Activated CD8-positive, alpha-beta memory T cell treated with anti-CD3 and anti-CD28 coated beads for 24 hours (primary cell): Measurements from ENCODE around the gene AUTS2.

Experiments
- DNase-seq: peaks from one replicate; pipeline ENCODE4 v3.0.0-alpha.2; 2020

AUTS2 gene

DNA sequence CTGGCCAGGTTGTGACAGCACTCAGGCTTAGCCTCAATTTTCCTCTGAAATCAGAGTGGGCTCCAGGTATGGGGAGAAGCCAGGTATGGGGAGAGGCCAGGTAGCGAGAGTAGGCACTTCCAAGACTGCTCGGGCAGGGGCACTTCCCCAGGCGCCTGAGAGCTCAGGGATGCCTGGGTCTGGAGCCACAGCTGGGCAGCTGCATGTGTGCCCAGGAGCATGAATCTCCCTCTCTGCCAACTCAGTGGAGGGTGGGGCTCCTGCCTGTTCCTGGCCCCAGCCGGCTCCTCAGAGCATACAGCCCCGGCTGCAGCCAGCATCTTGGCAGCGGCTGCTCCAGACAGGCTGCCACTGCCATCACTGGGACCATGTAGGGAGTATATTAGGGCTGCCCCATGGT lies 313.9 kb downstream of the AUTS2 start:
- no peak for DNase-seq

DNA sequence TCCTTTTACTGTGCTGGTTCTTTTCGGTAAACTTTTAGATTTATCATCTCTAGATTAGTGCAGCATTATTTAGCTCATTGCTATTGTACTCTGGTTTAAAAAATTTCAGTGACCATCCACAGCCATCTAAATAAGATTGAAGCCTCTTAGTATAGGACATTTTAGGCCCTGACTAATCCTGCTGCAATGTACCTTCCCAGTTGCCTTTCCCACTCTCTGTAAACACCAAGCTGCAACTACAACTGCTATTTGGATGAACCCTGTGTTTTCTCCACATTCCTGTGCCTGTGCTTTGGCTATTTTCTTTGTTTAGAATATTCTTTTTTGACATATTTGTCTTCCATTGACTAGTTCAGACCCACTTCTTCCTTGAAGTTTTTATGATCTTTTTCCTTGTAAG lies 314.6 kb downstream of the AUTS2 start:
- DNase-seq, result no peak

DNA sequence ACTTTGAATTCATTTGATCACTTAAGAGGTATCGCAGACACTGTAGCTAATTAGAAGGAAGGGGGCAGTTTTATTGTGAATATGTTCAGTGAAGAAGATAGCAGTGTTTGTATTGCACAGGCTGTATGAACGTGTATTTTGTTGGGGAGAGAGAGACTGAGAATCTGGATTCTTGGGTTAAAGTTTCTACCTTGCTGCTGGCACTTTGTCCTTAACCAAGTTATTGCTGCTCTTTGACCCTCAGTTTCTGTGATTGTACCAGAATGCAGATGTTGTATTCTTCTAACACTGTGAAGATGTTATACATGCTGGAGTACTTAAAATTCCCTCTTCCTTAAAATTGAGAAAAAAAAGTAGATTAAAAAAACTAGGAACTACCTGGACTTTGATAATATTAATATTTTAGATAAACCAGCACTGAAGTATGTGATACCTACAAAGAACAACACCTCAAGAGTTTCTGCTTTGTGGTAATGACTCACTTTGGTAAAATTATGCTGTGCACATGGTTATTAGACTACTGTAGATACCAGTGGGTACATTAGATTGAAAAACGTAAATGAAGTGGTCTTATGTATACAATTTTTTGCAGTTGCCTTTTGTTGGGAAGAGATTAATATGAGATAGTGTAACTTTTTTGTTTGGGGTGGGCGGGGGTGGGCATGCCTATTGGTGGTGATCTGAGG lies 321.3 kb downstream of the AUTS2 start:
- no peak for DNase-seq

DNA sequence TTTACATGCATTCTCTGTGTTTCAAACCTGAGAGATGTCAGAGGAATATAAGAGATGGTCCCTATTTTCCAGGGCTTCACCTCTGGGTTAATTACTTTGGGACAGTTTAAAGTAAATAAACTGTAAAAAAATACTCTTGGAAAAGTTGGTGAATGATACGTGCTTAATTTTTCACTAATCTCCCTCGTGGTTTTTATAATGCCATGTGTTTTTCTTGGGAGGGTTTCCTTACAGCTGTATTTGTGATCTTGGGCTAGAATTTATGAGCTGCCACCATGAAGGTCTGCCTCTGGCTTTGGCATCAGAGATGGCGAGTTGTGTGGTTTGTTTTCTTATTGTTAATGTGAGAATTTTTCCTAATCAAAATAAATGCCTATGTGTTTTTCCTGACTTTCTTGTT lies 322.5 kb downstream of the AUTS2 start:
- no peak for DNase-seq

- DNase-seq, result no peak
Observed at GRCh38 chr7:69922026-69922803, 323.9 kb downstream of the AUTS2 start.

DNA sequence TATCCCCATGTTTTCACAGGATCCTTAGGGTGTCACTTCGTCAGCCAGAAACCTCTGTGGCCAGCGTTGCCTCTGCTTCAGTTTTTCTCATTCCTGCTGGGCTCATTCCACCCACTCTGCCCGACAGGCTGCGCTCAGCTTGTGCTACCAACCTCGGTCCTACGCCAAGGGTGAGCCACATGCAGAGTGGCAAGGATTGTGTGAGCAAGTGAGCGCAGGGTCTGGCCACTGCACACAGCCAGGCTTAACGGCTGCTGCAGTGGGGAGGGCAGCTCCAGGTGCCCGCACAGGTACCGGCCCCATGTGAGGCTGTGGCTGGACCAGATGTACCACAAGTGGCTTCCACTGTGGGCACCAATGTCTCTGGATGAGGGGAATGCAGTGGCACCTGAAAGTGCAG lies 329.2 kb downstream of the AUTS2 start:
- DNase-seq, result no peak

DNA sequence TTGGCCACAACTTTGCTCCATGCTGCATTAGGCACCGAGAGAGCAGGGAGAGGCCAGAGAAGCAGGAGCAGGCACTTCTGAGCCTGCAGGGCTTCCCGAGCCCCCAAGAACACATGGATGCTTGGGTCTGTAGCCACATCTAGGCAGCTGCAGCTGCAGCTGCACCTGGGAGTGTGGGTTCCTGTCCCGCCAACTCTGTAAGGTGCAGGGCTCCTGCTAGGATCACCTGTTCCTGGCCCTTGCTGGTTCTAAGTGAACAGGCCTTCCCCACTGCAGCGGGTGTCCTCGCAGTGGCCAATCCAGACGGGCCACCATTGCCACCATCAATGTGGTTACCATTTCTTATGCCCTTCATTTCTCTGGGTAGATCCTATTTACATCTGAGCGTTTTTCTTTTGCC lies 330.3 kb downstream of the AUTS2 start:
- no peak for DNase-seq

DNA sequence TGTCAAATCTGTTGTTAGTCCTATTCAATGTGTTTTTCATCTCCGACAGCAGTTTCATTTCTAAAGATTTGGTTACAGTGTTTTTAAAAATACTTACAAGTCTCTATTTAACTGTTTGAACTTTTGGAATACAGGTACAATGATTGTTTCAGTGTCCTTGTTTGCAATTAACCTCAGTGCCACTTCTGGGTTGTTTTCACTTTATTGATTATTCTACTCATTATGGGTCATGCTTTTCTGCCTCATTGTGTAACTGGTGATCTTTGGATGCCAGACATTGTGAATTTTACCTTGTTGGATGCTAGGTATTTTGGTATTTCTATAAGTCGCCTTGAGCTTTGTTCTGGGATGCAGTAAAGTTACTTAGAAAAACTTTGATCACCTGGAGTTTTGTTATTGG lies 331.3 kb downstream of the AUTS2 start:
- DNase-seq, result no peak

GRCh38 chr7:69932034-69932628 lies 333.9 kb downstream of the AUTS2 start:
- no peak for DNase-seq

DNA sequence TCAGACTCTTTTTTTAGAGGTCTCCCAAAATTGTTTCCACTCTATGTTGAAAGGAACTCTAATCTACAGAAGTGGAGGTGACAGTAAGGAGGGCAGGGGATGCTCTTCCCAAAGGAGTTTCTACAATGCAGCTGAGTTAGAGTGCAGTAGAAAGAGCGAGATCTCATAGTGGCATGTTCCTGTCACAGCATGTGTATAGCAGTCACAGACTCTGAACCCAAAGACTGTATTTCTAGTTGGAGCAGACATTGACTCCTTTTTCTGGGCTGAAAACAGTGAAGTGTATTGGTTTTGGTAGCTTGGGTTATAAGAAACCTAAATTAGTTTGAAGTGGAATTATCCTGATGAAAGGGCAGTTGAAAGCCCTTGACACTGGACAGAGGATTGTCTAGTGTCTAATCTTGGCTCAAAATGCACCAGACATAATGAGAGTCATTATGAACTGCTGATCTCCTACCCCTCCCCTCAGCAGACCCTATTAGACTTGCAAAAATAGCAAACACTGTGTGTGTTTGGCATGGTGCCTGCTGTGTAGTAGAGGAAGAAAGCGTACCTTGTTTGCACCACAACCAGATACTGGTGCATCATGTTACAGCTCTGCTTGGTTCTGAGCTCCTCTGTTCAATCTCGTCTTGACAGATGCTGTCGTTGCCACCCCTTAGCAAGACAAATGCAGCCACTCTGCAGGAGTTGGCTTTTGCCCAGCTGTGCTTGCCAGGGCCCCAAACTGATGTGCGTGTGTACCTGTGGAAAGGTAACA lies 336.0 kb downstream of the AUTS2 start:
- no peak for DNase-seq

DNA sequence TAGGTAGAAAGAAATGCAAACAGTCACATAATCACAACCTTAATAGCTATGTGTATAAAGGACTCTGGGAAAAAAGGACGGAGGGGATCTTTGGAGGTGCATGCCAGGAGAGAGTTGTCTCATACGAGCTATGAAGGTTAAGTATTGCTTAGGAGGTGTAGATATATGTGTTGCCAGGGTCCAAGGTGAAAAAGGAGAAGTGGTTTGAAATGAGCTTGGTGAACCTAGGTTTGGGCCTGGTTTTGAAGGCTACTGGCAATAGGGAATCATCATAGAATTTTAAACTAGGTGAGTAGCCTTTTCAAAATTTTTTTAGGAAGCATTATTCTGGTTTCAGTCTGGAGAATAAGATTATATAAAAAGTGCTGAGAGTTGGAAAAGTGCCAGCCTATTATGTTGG lies 336.8 kb downstream of the AUTS2 start:
- no peak for DNase-seq

GRCh38 chr7:69937097-69937496 lies 338.8 kb downstream of the AUTS2 start:
- no peak for DNase-seq

- no peak for DNase-seq
Observed at GRCh38 chr7:69939317-69939716, 341.0 kb downstream of the AUTS2 start.

GRCh38 chr7:69941077-69941651 lies 342.9 kb downstream of the AUTS2 start:
- no peak for DNase-seq

DNA sequence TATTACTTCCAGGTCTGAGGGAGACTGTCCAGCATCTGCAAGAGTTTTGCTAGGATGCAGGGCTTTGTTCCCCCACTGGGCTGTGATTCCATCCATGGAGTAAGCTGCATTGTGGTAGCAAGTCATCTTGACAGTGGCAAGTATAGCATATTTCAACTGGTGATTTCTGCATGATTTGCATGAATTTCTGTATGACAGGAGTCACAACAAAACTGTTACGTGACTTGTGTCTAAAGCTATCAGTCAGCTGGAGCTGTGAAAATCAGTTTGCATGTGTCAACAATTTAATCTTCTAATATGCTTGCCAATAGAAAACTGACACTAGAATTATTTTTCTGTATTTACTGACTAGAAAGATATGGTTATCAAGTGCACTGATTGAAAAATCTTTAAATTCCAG lies 344.3 kb downstream of the AUTS2 start:
- DNase-seq, result no peak

GRCh38 chr7:69946901-69947300 lies 348.6 kb downstream of the AUTS2 start:
- DNase-seq, result no peak

DNA sequence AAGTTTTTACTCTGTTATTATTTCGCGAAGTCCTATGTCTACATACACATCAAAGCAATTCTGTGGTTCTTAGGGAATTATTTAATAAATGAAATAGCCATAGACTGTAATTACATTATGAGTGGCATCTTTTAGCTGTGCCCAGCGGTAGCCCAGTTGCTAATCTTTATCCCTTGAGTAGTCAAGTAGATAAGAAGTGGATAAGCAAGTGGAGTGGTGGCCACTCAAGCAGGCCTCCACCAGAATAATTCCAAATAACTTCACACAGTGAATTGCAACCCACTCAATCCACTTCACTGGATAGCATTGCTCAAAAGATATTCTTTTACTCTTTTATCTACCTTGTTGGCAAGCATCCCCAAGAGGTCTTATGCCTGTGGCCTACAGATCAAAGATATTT lies 349.7 kb downstream of the AUTS2 start:
- no peak for DNase-seq

DNA sequence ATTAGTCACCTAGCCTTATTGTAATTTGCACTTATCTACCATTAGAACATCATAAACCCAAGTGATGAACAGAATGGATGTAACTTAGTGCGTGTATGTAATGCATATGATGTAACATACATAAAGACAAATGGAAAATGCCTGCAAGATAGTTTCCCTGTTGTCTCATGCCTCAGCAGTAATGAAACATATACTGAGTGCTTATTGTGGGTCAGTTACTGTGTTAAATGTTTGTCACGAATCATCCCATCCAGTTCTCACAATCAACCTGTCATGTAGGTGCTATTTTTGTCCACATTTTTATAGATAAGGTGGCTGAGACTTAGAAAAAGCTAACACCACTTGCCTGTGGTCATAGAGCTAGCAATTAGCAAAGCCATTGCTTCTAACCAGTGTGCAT lies 350.8 kb downstream of the AUTS2 start:
- no peak for DNase-seq

DNA sequence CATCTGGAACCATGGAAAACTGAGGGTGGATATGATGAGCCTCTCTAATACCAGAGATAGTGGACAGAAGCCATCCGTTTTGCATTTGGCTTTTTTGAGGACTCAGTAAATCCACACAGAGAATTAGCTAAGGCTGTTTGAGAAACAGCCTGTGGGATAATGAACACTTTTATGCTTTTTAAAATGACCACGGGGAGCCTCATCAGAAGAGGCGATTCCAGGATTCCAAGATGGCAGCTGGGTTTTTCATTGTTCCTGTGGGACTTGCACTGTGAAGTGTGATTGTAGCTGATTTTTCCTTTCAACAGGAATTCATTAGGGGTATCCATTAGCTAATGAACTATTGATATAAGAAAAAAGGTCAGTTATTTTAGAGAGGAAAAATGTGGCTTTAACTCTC lies 353.2 kb downstream of the AUTS2 start:
- no peak for DNase-seq

DNA sequence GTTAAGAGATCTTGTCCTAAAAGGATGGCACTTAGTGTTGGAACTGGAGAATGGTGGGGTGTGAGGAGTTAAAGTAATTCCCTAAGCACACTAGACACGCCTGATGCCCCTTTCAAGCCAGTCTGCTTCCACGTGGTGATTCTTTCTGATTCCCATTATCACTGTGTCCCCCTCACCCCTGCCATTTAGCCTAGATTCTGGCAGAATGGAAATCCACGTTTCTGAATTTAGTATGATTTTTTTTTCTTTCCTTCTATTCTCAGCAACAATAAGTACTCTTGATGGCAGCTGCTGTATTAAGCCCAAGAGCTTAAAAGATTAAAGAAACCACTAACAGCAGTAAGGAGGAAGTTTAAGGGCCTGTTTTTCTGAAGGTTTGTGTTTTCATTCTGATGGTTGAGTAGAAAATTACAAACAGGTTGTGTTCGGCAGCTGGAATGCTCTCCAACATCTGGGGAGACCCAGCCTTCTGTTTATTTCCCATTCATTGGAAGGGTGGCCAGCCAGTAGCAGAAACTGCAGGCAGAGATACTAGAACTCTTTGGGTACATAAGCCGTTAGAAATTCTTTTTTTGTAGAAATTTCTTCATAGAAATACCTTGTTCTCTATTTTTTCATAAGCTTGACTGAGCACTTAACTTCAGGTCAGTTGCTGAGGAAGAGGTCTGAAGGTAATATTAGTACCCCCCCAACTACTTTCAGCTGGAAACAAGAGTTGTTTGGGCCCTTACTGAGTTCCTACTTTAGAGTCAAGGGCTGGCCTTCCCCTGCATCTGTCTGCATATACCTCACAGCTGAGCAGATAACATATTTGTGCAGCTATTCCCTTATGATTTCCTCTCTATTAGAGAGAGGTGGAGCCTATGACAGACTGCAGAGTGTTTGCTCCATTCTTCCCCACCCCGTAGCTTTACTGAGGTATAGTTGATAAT lies 355.1 kb downstream of the AUTS2 start:
- no peak for DNase-seq

- DNase-seq, result no peak
Observed at GRCh38 chr7:69956541-69956940, 358.3 kb downstream of the AUTS2 start.

DNA sequence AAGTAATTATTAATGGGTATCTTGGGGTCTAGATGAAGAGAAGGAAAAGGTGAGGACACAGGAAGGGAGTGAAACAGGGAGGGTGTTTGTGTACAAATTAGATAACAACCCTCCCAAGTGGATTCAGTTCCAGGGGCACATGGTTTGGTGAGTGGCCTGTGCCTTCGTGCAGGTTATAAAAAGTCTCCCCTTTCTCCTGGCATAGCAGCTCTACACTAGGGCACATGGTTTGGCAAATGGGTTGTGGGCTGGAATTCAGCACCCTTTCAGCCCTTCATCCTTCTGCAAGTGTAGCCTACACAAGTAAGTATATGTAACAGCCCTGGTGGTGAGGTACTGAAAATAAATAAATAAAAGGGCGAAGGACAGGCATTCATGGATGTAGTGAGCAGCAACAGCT lies 359.4 kb downstream of the AUTS2 start:
- no peak for DNase-seq
